CD4-positive, alpha-beta T cell treated with Interferon gamma for 1 hour (primary cell): ENCODE data around the gene ZNF697.
"Not testable (repeated sequence)": the region's sequence is repeated elsewhere in the genome, so short reads cannot be mapped to it uniquely, and the experiment has no call there.

Source experiments
- DNase-seq: peaks from one replicate; pipeline ENCODE4 v3.0.0-alpha.2; 2020

ZNF697 gene

DNA sequence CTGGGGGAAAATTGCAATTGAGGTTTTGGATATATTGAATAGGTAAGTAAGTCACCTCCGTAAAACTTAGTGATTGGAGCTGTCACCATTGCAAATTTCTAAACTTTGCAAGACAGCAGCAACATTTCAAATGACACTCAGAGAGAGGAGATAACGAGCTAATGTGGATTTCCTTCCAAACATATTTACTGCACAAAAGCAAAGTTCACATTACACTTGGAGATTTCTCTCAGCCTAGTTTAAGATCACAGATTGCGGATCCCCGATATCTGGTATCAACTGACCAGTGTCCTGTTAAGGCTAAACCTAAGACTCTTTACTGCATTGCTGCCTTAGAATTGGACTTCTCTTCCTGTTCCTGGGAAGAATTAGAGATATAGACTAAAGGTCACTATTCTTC lies 47.5 kb downstream of the ZNF697 start:
- DNase-seq = no peak

DNA sequence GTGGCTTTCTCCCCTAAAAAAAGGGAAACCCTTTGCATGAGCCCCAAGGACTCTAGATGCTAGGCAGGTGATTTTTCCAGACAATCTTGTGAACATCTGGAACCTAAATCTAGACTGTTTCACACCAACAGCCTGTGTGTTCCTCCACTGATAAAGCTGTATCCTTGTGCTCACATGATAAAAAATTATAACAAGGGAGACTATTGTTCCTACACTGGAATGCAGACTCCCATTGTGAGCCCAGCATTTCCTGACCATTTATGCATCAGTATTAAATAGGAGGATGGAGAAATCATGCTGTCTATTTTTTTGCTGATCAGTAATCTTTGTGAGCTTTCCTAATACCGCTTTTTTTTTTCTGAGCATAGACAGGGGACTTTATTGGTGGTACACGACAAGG lies 52.5 kb downstream of the ZNF697 start:
- DNase-seq = no peak

DNA sequence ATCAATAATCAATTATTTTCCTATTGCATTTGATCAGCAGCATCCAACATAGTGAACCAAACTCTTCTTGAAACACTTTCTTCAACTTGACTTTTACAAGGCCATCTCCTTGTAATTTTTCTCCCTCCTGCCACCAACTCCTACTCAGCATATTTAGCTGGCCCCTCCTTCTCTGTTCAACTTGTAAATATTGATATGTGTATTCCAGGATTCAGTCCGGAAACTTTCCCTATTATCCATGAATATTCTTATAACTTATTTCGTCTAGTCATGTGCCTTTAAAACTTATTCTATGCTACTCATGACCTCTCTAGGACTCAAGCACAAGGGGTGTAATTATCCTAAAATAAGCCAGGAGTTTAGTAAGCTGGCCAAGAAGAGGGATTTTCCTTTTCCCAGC lies 52.9 kb downstream of the ZNF697 start:
- no peak for DNase-seq

DNA sequence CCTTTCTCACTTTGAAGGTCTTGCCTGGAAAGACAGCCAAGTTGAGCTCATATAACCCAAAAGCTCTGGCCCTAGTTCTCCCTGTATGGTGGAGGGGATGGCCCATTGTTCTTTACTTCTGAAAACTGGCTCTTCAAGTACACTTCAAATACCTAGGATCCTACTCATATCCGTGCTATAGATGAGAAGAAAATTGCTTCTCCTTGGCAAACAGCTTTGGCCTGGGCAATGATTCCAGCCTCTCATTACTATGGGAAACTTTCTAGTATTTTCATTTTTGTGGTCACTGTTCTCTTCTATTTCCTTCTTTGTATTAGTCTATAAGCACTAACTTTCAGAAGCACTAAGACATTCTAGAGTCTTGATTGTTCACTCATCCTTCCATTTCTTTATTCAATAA lies 53.7 kb downstream of the ZNF697 start:
- DNase-seq = no peak

DNA sequence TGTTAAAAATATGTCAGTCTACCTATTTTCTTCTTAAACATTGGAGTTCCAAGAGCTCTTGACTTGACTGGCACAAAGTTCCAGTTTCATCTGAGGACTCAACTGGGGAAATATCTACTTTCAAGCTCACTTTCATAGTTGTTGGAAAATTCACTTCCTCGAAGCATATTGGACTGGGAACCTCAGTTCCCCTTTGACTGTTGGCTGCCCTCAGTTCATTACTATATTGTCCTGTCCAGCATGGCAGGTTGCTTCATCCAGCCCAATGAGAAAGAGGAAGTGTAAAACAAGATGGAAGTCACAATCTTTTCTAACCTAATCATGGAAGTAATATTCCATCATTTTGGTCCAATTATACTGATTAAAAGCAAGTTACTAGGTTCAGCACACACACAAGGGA lies 54.3 kb downstream of the ZNF697 start:
- no peak for DNase-seq

DNA sequence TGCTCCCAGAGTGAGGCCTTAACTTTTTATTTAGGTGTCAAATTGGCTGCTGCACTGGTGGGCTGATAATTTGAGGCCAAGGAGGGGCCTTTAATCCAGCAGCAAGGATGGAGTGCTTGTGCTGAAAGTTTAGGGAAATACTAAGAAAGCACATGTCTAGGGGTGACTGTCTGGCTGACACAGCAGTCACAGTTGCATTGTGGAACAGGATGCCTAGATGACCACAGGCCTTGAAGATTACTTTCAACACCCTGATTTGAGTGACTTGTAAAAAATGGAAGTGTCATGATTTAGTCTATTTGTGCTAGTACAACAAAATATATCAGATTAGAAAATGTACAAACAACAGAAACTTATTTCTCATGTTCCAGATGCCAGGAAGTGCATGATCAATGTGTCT lies 57.7 kb downstream of the ZNF697 start:
- peak; percentile 15 for DNase-seq

DNA sequence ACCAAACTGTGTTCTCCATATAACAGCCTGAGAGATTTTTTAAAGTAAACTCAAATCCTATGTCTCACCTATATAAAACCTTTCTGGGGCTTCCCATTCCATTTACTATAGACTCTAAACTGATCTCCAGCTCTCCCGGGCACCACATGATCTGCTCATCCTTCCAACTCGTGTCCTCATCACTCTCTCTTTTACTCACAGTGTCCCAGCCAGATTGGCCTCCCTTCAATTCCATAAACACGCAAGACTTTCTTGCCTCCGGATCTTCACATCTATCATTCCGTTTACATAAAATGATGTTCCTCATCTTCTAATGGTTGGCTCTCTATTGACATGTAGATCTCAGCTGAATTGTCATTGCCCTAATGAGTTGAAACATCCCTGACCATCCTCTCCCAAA lies 59.4 kb downstream of the ZNF697 start:
- no peak for DNase-seq

DNA sequence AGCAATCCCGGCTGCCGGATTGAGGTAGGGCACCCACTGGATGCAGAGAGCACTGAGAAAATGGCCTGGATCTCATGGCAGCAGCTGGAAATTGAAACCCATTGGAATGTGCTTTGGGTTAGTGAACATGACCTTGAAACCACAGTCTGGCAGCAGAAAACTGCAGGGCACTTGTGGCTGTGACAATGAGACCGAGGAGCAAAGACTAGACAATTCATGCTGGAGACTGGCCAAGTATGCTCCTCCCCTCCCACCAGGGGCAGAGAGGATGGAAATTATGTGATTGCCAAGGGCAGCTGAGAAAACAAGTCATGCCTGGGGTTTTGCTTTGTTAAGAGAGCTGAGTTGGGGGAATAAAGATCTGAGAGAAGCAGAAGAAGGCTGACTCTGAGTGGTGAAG lies 60.7 kb downstream of the ZNF697 start:
- no peak for DNase-seq

DNA sequence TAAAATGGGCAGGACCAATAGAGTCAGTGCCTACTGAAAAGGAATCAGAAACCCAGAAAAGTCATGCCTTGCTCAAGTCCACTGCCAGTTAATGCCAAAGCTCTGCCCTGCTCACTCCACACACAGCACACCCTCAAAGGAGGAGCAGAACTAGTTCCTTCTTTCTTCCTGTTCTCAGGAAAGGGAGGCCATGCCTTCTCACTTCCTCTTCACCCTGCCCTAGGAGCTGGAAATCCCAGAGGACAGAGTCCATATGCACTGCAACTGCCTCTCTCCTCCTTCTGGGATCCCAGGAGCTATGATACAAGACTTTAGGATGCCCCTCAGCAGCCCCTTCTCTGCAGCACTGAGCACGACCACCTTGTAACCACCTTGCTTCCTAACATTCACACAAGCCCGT lies 62.3 kb downstream of the ZNF697 start:
- DNase-seq = not testable (repeated sequence)

DNA sequence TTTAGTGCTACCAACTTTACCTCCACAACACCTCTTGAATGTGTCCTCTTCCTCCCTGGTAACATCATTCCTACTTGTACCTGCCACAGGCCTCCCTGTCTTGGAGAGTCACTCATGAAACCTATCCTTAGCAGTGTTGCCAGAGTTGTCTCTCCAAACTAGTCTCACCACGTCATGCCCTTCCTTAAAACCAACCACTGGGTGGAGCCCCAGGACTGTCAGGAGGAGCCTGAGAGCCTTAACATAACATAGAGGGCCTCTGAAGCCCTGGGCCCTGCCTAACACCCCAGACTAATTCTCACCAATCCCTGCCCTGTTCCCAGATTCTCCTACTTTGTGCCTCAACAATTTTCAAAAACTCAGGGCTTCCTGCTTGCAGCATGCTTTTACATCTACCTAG lies 65.3 kb downstream of the ZNF697 start:
- DNase-seq = peak; percentile 39

DNA sequence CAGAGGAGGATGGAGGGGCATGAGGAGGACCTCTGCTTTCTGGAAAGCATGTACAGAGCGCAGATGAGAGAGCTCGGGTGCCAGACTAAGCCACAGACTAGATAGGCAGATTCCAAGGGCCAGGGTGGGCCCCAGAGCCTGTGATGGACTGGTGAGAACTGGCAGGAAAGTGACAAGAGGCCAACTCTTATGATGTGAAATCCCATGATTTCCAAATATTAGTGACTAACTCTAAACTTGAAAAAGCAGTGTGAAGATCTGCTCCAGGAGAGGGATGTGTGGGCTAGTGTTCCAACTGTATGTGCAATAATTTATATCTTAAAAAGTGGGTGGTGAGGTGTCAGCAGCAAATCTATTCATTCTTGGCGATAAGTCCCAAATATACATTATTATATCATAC lies 67.0 kb downstream of the ZNF697 start:
- DNase-seq = not testable (repeated sequence)

DNA sequence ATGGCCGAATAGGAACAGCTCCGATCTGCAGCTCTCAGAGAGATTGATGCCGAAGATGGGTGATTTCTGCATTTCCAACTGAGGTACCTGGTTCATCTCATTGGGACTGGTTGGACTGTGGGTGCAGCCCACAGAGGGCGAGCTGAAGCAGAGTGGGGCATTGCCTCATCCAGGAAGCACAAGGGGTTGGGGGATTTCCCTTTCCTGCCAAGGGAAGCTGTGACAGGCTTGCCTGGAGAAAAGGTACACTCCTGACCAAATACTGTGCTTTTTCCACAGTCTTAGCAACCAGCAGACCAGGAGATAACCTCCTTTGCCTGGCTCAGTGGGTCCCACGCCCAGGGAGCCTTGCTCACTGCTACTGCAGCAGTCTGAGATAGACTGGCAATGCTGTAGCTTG lies 74.2 kb downstream of the ZNF697 start:
- no peak for DNase-seq

DNA sequence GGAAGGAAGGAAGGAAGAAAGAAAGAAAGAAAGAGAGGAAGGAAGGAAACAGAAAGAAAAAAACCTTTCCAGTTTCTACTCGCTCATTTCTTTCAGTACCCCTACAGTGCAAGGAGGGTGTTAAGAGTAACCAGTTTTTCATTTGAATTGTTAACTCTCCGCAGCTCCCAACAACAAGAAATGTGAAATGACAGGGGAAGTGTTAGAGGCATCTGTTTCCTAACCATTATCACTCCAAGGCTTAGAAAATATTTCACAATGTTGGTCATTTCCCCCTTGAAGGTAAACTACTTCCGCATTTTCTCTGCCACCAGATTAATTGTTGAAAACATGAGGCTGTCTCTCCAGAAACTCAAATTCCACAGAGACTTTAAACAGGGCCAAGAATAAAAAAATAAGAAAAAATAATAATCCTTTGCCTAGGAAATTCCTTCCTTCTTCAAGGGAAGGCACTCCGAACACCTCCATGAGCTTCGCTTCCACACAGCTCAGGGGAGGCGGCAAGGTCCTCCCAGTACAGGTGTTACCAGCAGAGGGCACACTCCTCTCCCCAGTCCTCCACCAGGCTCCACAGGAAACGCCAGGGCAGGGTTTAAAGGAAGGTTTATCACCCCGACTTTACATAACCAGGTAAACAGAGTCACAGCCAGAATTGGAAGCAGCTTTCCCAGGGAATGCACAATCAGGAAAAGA lies 78.0 kb downstream of the ZNF697 start:
- not testable (repeated sequence) for DNase-seq
